IPS-18a (cell line): Measurements from ENCODE around the gene SGPP1.
"Not testable (repeated sequence)": the region's sequence is repeated elsewhere in the genome, so short reads cannot be mapped to it uniquely, and the experiment has no call there.

ENCODE experiments used
- H3K27ac ChIP-seq: one replicate; pipeline ENCODE4 v1.5.1; 2013; ENCODE audit warnings: low read length
- H3K27me3 ChIP-seq: one replicate; pipeline ENCODE4 v1.6.1; 2013; ENCODE audit warnings: mild to moderate bottlenecking, low read length; ENCODE audit not compliant: control insufficient read depth, insufficient read depth
- H3K36me3 ChIP-seq: one replicate; pipeline ENCODE4 v1.6.1; 2013; ENCODE audit warnings: low read depth, low read length; ENCODE audit not compliant: control insufficient read depth
- H3K4me1 ChIP-seq: one replicate; pipeline ENCODE4 v1.6.1; 2013; ENCODE audit warnings: low read depth, low read length; ENCODE audit not compliant: control insufficient read depth
- H3K4me3 ChIP-seq: one replicate; pipeline ENCODE4 v1.5.1; 2013; ENCODE audit warnings: low read length
- H3K9ac ChIP-seq: one replicate; pipeline ENCODE4 v1.6.1; 2013; ENCODE audit warnings: mild to moderate bottlenecking, low read length, moderate library complexity
- H3K9me3 ChIP-seq: one replicate; pipeline ENCODE4 v1.6.1; 2013; ENCODE audit warnings: low read depth, low read length; ENCODE audit not compliant: control insufficient read depth

Gene SGPP1

GRCh38 chr14:63670692-63671091 lies 57.2 kb downstream of the SGPP1 start:
- H3K27me3 ChIP-seq: no peaks in the 10 kb centered on the region
- no peak overlapping the region for H3K4me3 ChIP-seq
- H3K9me3 ChIP-seq: no peaks in the 10 kb centered on the region
- no peak overlapping the region for H3K9ac ChIP-seq
- no peaks in the 10 kb centered on the region for H3K4me1 ChIP-seq
- no peaks in the 10 kb centered on the region for H3K36me3 ChIP-seq
- H3K27ac ChIP-seq: no peak overlapping the region

GRCh38 chr14:63666335-63666734 lies 61.5 kb downstream of the SGPP1 start:
- Histone ChIP-seq H3K27me3 (no peaks in the 10 kb centered on the region), H3K27ac (no peak overlapping the region), H3K36me3 (no peaks in the 10 kb centered on the region), H3K4me1 (no peaks in the 10 kb centered on the region), H3K9ac (no peak overlapping the region), H3K4me3 (no peak overlapping the region), H3K9me3 (no peaks in the 10 kb centered on the region)

GRCh38 chr14:63663428-63664341 lies 64.2 kb downstream of the SGPP1 start:
- H3K27ac ChIP-seq: no peak overlapping the region
- H3K27me3 ChIP-seq: no peaks in the 10 kb centered on the region
- H3K9me3 ChIP-seq: no peaks in the 10 kb centered on the region

GRCh38 chr14:63662776-63663175 lies 65.1 kb downstream of the SGPP1 start:
- Histone ChIP-seq H3K4me3 (no peak overlapping the region), H3K4me1 (no peaks in the 10 kb centered on the region), H3K9ac (no peak overlapping the region), H3K9me3 (no peaks in the 10 kb centered on the region), H3K27ac (no peak overlapping the region), H3K27me3 (no peaks in the 10 kb centered on the region), H3K36me3 (no peaks in the 10 kb centered on the region)

More at GRCh38 chr14:63663428-63664341, 64.2 kb downstream of the SGPP1 start:
- H3K36me3 ChIP-seq: no peaks in the 10 kb centered on the region
- no peak overlapping the region for H3K9ac ChIP-seq
- no peaks in the 10 kb centered on the region for H3K4me1 ChIP-seq
- H3K4me3 ChIP-seq: no peak overlapping the region

- H3K9ac ChIP-seq, H3K36me3 ChIP-seq, H3K4me3 ChIP-seq, H3K9me3 ChIP-seq, H3K27me3 ChIP-seq, H3K4me1 ChIP-seq, H3K27ac ChIP-seq: not testable (repeated sequence)
Observed at GRCh38 chr14:63661881-63662280, 66.0 kb downstream of the SGPP1 start.

GRCh38 chr14:63659726-63660125 lies 68.1 kb downstream of the SGPP1 start:
- no peak overlapping the region for H3K27ac ChIP-seq
- no peaks in the 10 kb centered on the region for H3K27me3 ChIP-seq
- H3K36me3 ChIP-seq: no peaks in the 10 kb centered on the region
- H3K4me1 ChIP-seq: no peaks in the 10 kb centered on the region
- H3K4me3 ChIP-seq: no peak overlapping the region
- no peak overlapping the region for H3K9ac ChIP-seq
- H3K9me3 ChIP-seq: no peaks in the 10 kb centered on the region

- H3K27me3 ChIP-seq: no peaks in the 10 kb centered on the region
- H3K27ac ChIP-seq: no peak overlapping the region
- no peaks in the 10 kb centered on the region for H3K9me3 ChIP-seq
Observed at GRCh38 chr14:63656194-63656593, 71.7 kb downstream of the SGPP1 start.

GRCh38 chr14:63654936-63655335 lies 72.9 kb downstream of the SGPP1 start:
- Histone ChIP-seq H3K9me3 (no peaks in the 10 kb centered on the region), H3K27ac (no peak overlapping the region), H3K4me1 (no peaks in the 10 kb centered on the region), H3K4me3 (no peak overlapping the region), H3K9ac (no peak overlapping the region), H3K36me3 (no peaks in the 10 kb centered on the region), H3K27me3 (no peaks in the 10 kb centered on the region)

More at GRCh38 chr14:63656194-63656593, 71.7 kb downstream of the SGPP1 start:
- Histone ChIP-seq H3K9ac (no peak overlapping the region), H3K4me1 (no peaks in the 10 kb centered on the region), H3K36me3 (no peaks in the 10 kb centered on the region), H3K4me3 (no peak overlapping the region)

- no peaks in the 10 kb centered on the region for H3K4me1 ChIP-seq
- H3K27me3 ChIP-seq: no peaks in the 10 kb centered on the region
- no peaks in the 10 kb centered on the region for H3K36me3 ChIP-seq
- no peak overlapping the region for H3K9ac ChIP-seq
- H3K27ac ChIP-seq: no peak overlapping the region
- no peaks in the 10 kb centered on the region for H3K9me3 ChIP-seq
- no peak overlapping the region for H3K4me3 ChIP-seq
Observed at GRCh38 chr14:63654346-63654745, 73.5 kb downstream of the SGPP1 start.

GRCh38 chr14:63652406-63652805 lies 75.5 kb downstream of the SGPP1 start:
- Histone ChIP-seq H3K27me3 (no peaks in the 10 kb centered on the region), H3K36me3 (no peaks in the 10 kb centered on the region)

GRCh38 chr14:63650256-63650952 lies 77.5 kb downstream of the SGPP1 start:
- Histone ChIP-seq H3K36me3 (no peaks in the 10 kb centered on the region), H3K27me3 (no peaks in the 10 kb centered on the region), H3K9ac (no peak overlapping the region), H3K27ac (no peak overlapping the region), H3K4me3 (no peak overlapping the region), H3K4me1 (no peaks in the 10 kb centered on the region), H3K9me3 (no peaks in the 10 kb centered on the region)

More at GRCh38 chr14:63652406-63652805, 75.5 kb downstream of the SGPP1 start:
- Histone ChIP-seq H3K9ac (no peak overlapping the region), H3K9me3 (no peaks in the 10 kb centered on the region), H3K4me3 (no peak overlapping the region), H3K4me1 (no peaks in the 10 kb centered on the region), H3K27ac (no peak overlapping the region)
